HL-60 (cell line): Measurements from ENCODE around the gene LFNG.
"Not testable (repeated sequence)": the region's sequence is repeated elsewhere in the genome, so short reads cannot be mapped to it uniquely, and the experiment has no call there.

Experiments used
- DNase-seq, 2 experiments: peaks; one replicate each; pipeline ENCODE4 v3.0.0-alpha.2; 2010 to 2020; ENCODE audit warnings: low read depth in 1 of 2, low spot score in 1 of 2
- H3K27ac ChIP-seq: fragments of 250-450 bp; sonication (Bioruptor Pico); replicated peaks from 2 replicates; pipeline ENCODE4 v1.5.1; 2020; ENCODE audit warnings: mild to moderate bottlenecking, moderate library complexity
- H3K27me3 ChIP-seq: fragments of 250-450 bp; sonication (Bioruptor Pico); 2 replicates; pipeline ENCODE4 v1.5.1; 2021; ENCODE audit warnings: mild to moderate bottlenecking, moderate library complexity; ENCODE audit not compliant: insufficient read depth, poor library complexity, severe bottlenecking
- H3K4me3 ChIP-seq: replicated peaks from 2 replicates; pipeline ENCODE4 v1.5.1; 2011; ENCODE audit warnings: mild to moderate bottlenecking, control low read depth, low read length; ENCODE audit not compliant: insufficient read depth
- CTCF ChIP-seq: IDR thresholded peaks from one replicate; pipeline ENCODE4 v1.5.1; 2011; ENCODE audit warnings: low read length, control low read depth, inconsistent platforms; ENCODE audit not compliant: insufficient read depth
- GABPA ChIP-seq: IDR thresholded peaks from 2 replicates; pipeline ENCODE4 v1.6.1; 2012; ENCODE audit warnings: low read depth
- POLR2AphosphoS5 ChIP-seq: IDR thresholded peaks from 2 replicates; pipeline ENCODE4 v1.6.1; 2012; ENCODE audit warnings: low read depth
- REST ChIP-seq: IDR thresholded peaks from 2 replicates; pipeline ENCODE4 v1.6.1; 2012; ENCODE audit warnings: low read depth; ENCODE audit not compliant: insufficient replicate concordance
- SPI1 ChIP-seq: IDR thresholded peaks from 2 replicates; pipeline ENCODE4 v1.6.1; 2012; ENCODE audit warnings: low read depth, mild to moderate bottlenecking, borderline replicate concordance

LFNG gene

GRCh38 chr7:2531796-2532110, 12.2 kb downstream of the LFNG start:
- not testable (repeated sequence) for H3K27ac ChIP-seq, DNase-seq, H3K27me3 ChIP-seq, H3K4me3 ChIP-seq

GRCh38 chr7:2532199-2532772, 12.7 kb downstream of the LFNG start:
- not testable (repeated sequence) for H3K27me3 ChIP-seq, H3K4me3 ChIP-seq, H3K27ac ChIP-seq, DNase-seq

GRCh38 chr7:2532816-2533215, 13.2 kb downstream of the LFNG start:
- H3K27me3 ChIP-seq, H3K27ac ChIP-seq, DNase-seq, H3K4me3 ChIP-seq: not testable (repeated sequence)

- not testable (repeated sequence) for H3K27me3 ChIP-seq, DNase-seq, H3K4me3 ChIP-seq, H3K27ac ChIP-seq
These were observed 14.0 kb downstream of the LFNG start for GRCh38 chr7:2533566-2533965.

GRCh38 chr7:2534214-2534613, 14.6 kb downstream of the LFNG start:
- not testable (repeated sequence) for H3K4me3 ChIP-seq, H3K27me3 ChIP-seq, DNase-seq, H3K27ac ChIP-seq

- DNase-seq, H3K4me3 ChIP-seq, H3K27ac ChIP-seq, H3K27me3 ChIP-seq: not testable (repeated sequence)
These were observed 16.5 kb downstream of the LFNG start for GRCh38 chr7:2535872-2536627.

- TF ChIP-seq CTCF = no peak
- no peak for TF ChIP-seq SPI1
- no peak for TF ChIP-seq REST
- TF ChIP-seq POLR2AphosphoS5 = no peak
- no peak for TF ChIP-seq GABPA
- H3K4me3 ChIP-seq = no peak overlapping the region
- no peak for DNase-seq
- H3K27ac ChIP-seq = no peak overlapping the region
- no peaks in the 10 kb centered on the region for H3K27me3 ChIP-seq
These were observed 18.6 kb downstream of the LFNG start for GRCh38 chr7:2537981-2538851.
